HL-60 (cell line): ENCODE data around the gene DNAJC15.

Experiments
- POLR2AphosphoS5 ChIP-seq: IDR thresholded peaks from 2 replicates; pipeline ENCODE4 v1.6.1; 2012; ENCODE audit warnings: low read depth
- TF ChIP-seq, protein P1 (sequence below): IDR thresholded peaks from one replicate; pipeline ENCODE4 v1.5.1; 2011; ENCODE audit warnings: low read length, control low read depth, inconsistent platforms; ENCODE audit not compliant: insufficient read depth
- TF ChIP-seq, protein P2 (sequence below): IDR thresholded peaks from 2 replicates; pipeline ENCODE4 v1.6.1; 2012; ENCODE audit warnings: low read depth; ENCODE audit not compliant: insufficient replicate concordance

- TF ChIP-seq, protein P1, sequence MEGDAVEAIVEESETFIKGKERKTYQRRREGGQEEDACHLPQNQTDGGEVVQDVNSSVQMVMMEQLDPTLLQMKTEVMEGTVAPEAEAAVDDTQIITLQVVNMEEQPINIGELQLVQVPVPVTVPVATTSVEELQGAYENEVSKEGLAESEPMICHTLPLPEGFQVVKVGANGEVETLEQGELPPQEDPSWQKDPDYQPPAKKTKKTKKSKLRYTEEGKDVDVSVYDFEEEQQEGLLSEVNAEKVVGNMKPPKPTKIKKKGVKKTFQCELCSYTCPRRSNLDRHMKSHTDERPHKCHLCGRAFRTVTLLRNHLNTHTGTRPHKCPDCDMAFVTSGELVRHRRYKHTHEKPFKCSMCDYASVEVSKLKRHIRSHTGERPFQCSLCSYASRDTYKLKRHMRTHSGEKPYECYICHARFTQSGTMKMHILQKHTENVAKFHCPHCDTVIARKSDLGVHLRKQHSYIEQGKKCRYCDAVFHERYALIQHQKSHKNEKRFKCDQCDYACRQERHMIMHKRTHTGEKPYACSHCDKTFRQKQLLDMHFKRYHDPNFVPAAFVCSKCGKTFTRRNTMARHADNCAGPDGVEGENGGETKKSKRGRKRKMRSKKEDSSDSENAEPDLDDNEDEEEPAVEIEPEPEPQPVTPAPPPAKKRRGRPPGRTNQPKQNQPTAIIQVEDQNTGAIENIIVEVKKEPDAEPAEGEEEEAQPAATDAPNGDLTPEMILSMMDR: no peak
- TF ChIP-seq, protein P2, sequence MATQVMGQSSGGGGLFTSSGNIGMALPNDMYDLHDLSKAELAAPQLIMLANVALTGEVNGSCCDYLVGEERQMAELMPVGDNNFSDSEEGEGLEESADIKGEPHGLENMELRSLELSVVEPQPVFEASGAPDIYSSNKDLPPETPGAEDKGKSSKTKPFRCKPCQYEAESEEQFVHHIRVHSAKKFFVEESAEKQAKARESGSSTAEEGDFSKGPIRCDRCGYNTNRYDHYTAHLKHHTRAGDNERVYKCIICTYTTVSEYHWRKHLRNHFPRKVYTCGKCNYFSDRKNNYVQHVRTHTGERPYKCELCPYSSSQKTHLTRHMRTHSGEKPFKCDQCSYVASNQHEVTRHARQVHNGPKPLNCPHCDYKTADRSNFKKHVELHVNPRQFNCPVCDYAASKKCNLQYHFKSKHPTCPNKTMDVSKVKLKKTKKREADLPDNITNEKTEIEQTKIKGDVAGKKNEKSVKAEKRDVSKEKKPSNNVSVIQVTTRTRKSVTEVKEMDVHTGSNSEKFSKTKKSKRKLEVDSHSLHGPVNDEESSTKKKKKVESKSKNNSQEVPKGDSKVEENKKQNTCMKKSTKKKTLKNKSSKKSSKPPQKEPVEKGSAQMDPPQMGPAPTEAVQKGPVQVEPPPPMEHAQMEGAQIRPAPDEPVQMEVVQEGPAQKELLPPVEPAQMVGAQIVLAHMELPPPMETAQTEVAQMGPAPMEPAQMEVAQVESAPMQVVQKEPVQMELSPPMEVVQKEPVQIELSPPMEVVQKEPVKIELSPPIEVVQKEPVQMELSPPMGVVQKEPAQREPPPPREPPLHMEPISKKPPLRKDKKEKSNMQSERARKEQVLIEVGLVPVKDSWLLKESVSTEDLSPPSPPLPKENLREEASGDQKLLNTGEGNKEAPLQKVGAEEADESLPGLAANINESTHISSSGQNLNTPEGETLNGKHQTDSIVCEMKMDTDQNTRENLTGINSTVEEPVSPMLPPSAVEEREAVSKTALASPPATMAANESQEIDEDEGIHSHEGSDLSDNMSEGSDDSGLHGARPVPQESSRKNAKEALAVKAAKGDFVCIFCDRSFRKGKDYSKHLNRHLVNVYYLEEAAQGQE: no peak
- no peak for TF ChIP-seq POLR2AphosphoS5
Measured at GRCh38 chr13:43116242-43116641, 92.9 kb downstream of the DNAJC15 start.
